ENCODE results near the gene WT1.
"Not testable (repeated sequence)": the region's sequence is repeated elsewhere in the genome, so short reads cannot be mapped to it uniquely, and the experiment has no call there.

The WT1 gene

DNA sequence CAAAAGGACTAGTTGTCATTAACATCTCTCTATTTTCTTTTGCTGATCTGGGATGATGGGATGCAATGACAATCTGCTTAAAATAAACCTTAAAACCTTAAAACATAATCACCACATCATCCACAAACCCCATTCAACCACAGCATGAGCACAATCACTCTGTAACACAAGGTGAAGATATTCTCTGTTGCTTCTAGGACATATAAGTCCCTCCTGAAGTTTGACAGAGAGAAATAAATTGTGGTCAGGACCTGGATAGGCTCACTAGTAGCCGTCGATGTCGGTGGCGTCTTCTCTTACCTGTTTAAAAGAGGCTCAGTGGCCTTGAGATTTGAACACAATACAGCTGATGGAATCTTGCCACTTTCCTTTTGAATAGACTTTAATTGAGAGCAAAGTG, 47.9 kb downstream of the WT1 start:
- DNase-seq (ENCODE audit: low read depth in 3 of 3) = no peak

DNA sequence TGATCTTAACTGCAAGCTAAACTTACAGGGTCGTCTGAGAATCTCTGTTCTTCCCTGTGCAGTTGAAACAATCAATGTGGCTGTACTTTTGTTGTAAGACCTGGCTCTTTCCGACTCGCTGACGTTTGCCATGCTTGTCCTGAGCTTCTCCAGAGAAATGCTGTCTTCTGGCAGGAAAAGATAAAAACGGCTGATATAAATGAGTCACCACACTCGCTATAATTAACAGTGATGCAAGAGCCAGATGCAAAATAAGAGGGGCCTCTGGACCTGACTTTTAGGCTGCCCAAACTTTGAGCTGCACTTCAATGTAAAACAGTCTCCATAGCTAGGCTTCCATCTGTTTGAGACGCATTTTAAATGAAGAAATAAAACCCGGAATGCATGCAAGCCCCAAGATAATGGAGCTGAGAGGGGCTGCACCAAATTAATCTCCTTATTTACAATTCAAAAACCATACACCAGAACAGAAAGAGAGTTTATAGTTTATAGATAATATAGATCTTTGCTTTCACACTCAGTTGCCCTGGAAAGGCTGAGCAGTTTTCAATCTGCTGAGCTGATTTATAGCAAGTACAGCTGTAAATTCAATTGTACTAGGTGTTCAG, 48.5 kb downstream of the WT1 start:
- DNase-seq (ENCODE audit: low read depth in 3 of 3) = no peak

DNA sequence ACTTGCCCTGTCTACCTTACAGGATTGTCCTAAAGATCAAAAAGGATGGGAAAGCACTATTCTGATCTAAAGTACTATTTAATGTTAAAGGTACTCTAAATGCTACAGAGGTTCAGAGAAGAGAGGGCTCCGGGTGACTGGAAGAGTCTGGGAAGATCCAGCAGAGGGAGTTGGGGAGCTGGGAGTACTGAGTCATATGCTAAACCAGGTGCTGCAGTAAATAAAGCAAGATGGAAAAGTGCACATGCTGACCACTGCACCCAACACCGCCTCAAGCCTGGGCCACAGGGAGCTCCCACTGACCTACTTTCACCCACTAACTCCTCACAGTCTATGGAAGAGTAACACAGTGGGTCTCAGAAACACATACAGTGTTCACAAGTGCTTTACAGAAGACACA, 49.3 kb downstream of the WT1 start:
- DNase-seq (ENCODE audit: low read depth in 3 of 3) = no peak

- DNase-seq (ENCODE audit: low read depth in 3 of 3) = no peak
Measured at GRCh38 chr11:32382339-32383049, 52.8 kb downstream of the WT1 start.

DNA sequence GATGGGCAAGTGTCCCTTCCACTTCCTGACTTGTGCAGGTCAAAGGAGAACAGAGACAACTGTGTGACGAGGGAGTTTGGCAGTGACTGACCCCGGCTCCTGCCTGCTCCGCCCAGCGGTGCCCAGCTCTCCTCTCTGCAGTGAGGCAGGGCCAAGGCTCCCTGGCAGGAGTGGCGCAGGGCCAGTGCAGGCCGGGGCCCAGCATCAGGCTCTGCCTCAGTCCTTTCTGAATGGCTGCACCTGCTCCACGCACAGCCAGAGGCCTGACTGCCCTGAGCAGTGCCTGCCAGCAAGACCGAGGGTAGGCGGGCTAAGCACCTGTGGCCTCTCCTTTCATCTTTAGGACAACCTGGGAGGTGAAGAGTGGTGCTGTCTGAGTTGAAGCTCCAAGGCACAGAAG, 54.2 kb downstream of the WT1 start:
- no peak for DNase-seq (ENCODE audit: low read depth in 3 of 3)

- DNase-seq (ENCODE audit: low read depth in 3 of 3) = no peak
Measured at GRCh38 chr11:32379719-32380118, 55.6 kb downstream of the WT1 start.

GRCh38 chr11:32375826-32376225, 59.5 kb downstream of the WT1 start:
- DNase-seq (ENCODE audit: low read depth in 3 of 3) = no peak

- peak; percentile 19 to 33 (median 32) for DNase-seq (ENCODE audit: low read depth in 3 of 3)
Measured at GRCh38 chr11:32374261-32374711, 61.1 kb downstream of the WT1 start.

- not testable (repeated sequence) for DNase-seq (ENCODE audit: low read depth in 3 of 3)
Measured at GRCh38 chr11:32369987-32370386, 65.4 kb downstream of the WT1 start.

DNA sequence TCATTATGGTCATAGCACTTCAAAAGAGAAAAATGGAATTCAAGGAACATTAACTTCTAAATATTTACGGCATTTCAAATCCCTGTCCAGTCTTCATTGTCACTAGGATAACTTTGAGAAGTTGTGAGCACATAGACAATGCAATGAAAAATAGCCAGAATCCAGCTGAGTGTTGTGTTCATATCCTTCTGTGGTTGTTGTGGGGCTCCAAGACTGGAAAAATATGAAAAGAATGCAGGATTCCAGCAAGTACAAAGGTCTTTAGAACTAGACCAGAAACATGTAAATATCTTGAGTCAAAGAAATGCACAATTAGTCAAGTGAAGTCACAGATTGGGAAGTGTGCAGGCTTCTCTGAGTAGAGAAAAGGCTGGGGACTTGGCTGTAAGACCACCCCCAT, 68.7 kb downstream of the WT1 start:
- no peak for DNase-seq (ENCODE audit: low read depth in 3 of 3)

DNA sequence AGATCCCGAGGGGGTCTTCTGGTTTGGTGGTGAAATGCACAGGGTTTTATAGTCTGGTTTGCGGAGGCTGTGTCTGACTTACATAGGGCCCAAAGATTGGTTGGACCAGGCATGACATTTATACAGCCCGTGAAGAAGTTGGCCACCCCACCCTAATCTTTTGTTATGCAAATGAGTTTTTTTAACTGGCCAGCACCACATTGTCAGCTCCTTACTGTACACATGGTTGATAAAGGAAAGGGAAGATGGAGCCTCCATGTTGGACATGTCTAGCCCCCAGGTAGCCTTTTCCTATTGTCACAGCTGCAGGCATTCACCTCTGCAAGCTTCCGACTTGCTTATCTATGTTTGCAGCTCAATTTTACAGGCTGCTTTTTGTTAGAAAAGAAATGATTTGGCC, 70.1 kb downstream of the WT1 start:
- no peak for DNase-seq (ENCODE audit: low read depth in 3 of 3)

GRCh38 chr11:32358729-32359128, 76.6 kb downstream of the WT1 start:
- no peak for DNase-seq (ENCODE audit: low read depth in 3 of 3)

DNA sequence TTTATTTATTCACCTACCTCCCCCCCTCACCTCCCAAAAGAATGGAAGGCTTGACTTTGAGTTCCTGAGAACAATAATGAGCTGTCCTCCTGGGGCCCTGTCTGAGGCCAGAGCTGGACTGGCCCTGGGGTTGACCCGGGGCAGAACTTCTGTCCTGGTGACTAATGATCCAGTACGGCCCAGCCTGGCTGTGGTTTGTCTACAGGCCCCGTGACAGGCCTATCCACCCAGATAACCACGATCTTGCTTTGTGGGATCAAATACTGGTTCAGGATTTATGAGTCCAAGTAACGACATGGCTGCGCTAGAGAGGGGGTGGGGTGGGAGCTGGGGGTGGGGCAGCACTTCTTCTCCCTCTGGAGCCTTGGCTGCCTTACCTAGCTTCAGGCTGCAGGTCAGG, 81.5 kb downstream of the WT1 start:
- no peak for DNase-seq (ENCODE audit: low read depth in 3 of 3)

GRCh38 chr11:32348502-32348901, 86.8 kb downstream of the WT1 start:
- DNase-seq (ENCODE audit: low read depth in 3 of 3) = no peak

GRCh38 chr11:32344946-32345345, 90.4 kb downstream of the WT1 start:
- DNase-seq (ENCODE audit: low read depth in 3 of 3) = no peak

GRCh38 chr11:32343325-32344008, 91.9 kb downstream of the WT1 start:
- no peak for DNase-seq (ENCODE audit: low read depth in 3 of 3)

GRCh38 chr11:32341620-32342613, 93.4 kb downstream of the WT1 start:
- DNase-seq (ENCODE audit: low read depth in 3 of 3) = no peak

DNA sequence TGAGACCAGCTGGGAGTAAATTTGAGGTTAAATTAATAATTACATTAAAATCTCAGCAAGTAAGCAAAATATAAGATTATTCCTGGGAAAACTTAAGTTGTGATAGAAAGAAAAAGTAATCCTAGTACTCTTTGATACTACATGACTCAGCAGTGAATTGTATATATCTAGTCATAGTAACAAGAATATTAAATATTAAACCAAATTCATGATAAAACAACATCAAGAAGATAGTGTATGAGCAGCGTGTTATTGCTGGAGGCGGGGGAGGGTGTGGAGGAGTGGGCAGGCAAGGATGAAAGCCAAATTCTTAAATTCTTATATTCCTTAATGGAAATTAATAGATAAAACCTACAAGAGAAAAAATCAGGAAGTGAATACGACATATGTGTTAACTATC, 95.2 kb downstream of the WT1 start:
- DNase-seq (ENCODE audit: low read depth in 3 of 3) = no peak
